Left lung (tissue), 10 donors: ENCODE measurements around the gene SCAMP4. TPM values are rescaled to one million over a fixed set of nuclear protein-coding genes. Genes with fewer than 3 reads are reported as not detected.

Source experiments
- ATAC-seq: fragments of 200-7000 bp; cut with Tn5 transposase; one replicate; pipeline ENCODE4 v1.9.1; 2020; ENCODE audit warnings: moderate library complexity
- DNase-seq, 4 donors: peaks; one replicate each; pipeline ENCODE4 v3.0.0-alpha.2; 2013 to 2020
- H3K27ac ChIP-seq, 2 donors: fragments of 200-600 bp; sonication (generic) in 1 of 2; one replicate each; pipeline versions ENCODE4 v1.5.0 to v1.8.0; 2020 to 2021
- H3K27me3 ChIP-seq, 2 donors: fragments of 200-600 bp; sonication (generic) in 1 of 2; one replicate each; pipeline versions ENCODE4 v1.5.0 to v1.8.0; 2020 to 2021
- H3K36me3 ChIP-seq, 2 donors: fragments of 200-600 bp; sonication (generic) in 1 of 2; one replicate each; pipeline versions ENCODE4 v1.5.0 to v1.8.0; 2020 to 2021
- H3K4me1 ChIP-seq, 2 donors: fragments of 200-600 bp; one replicate each; pipeline ENCODE4 v1.8.0; 2021
- H3K4me3 ChIP-seq, 2 donors: fragments of 200-600 bp; sonication (generic) in 1 of 2; one replicate each; pipeline versions ENCODE4 v1.5.0 to v1.8.0; 2020 to 2021; ENCODE audit warnings: mild to moderate bottlenecking in 1 of 2
- H3K9me3 ChIP-seq, 2 donors: fragments of 200-600 bp; sonication (generic) in 1 of 2; one replicate each; pipeline versions ENCODE4 v1.5.0 to v1.8.0; 2020 to 2021
- intact Hi-C, 2 donors: fragments of 100-400 bp; cut with DNase I; formaldehyde crosslinking; loops; one replicate each; pipeline versions ENCODE4 v1.11.2 to v1.14.2; 2022
- polyA plus RNA-seq, 6 donors: library from polyadenylated mRNA; unstranded; fragments of 120-200 nt; gene quantifications; one replicate each; pipeline ENCODE4 v1.2.1, GENCODE V29; 2013; ENCODE audit not compliant: insufficient read length in 6 of 6
- total RNA-seq, 2 donors: library from RNA; stranded (reverse); fragmentation: NEBNext Ultra II Directional; extraction: Animal tissue kit (Norgen Biotek cat#: 25700); gene quantifications; one replicate each; pipeline ENCODE4 v1.2.1, GENCODE V29; 2021
- TF ChIP-seq, protein P1 (sequence below), 2 donors: fragments of 200-600 bp; sonication (generic) in 1 of 2; IDR thresholded peaks; one replicate each; pipeline versions ENCODE4 v1.5.0 to v1.8.0; 2021; ENCODE audit warnings: antibody characterized with exemption in 2 of 2
- donor health status: DM: no; HTN: yes; CAD: no.
- donor health status: DM: no; HTN: no; CAD: no.

Gene SCAMP4
- total and polyA plus RNA-seq, 8 donors = 54.5 to 86.6 (median 70.1) TPM

GRCh38 chr19:1957562-1958248, 52.5 kb downstream of the SCAMP4 start:
- Histone ChIP-seq H3K9me3 (no peaks in the 10 kb centered on the region), H3K27me3 (no peaks in the 10 kb centered on the region), H3K4me3 (no peak overlapping the region), H3K4me1 (peaks cover 0 to 12% of the 10 kb centered on the region in 2 donors), H3K36me3 (peaks cover 0 to 29% of the 10 kb centered on the region in 2 donors), H3K27ac (no peak overlapping the region)
- TF ChIP-seq, protein P1, sequence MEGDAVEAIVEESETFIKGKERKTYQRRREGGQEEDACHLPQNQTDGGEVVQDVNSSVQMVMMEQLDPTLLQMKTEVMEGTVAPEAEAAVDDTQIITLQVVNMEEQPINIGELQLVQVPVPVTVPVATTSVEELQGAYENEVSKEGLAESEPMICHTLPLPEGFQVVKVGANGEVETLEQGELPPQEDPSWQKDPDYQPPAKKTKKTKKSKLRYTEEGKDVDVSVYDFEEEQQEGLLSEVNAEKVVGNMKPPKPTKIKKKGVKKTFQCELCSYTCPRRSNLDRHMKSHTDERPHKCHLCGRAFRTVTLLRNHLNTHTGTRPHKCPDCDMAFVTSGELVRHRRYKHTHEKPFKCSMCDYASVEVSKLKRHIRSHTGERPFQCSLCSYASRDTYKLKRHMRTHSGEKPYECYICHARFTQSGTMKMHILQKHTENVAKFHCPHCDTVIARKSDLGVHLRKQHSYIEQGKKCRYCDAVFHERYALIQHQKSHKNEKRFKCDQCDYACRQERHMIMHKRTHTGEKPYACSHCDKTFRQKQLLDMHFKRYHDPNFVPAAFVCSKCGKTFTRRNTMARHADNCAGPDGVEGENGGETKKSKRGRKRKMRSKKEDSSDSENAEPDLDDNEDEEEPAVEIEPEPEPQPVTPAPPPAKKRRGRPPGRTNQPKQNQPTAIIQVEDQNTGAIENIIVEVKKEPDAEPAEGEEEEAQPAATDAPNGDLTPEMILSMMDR (IDR thresholded peaks at IDR 0.05) = no peak
- intact Hi-C loops = no loop called here
- ATAC-seq (no peak), DNase-seq (peak in 1 of 4 donors; percentile 68)

DNA sequence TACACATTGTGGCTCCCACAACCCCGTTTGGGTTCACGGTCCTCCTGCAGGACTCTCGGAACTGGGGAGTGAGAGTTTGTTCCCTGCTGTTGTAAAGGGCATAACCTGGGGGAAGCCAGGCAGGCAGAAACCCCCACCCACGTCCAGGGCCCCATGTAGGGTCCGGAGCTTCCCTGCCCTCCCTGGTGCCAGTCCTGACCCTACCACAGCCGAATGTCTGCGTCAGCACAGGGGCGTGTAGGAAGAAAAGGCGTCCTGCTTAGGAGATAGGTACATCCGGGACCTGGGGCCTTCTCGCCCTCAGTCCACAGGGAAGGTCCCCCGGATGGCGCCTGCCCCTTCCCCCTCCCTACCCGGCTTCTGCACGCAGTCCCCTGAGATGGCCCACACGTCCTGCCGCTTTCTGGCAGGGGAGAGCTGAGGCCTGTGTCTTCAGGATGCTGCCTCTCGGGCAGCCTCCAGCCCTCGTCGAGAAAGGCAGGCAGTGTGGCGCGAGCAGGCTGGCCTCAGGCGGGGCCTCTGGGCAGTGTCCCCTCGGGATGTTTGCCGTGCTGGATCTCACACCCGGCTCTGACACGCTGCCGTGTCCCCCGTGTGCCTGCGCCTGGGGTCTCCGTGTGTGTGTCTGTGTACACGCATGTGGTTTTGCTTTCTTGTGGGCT, 54.9 kb downstream of the SCAMP4 start:
- intact Hi-C loops = no loop called here
- TF ChIP-seq, protein P1 (IDR thresholded peaks at IDR 0.05) = no peak
- no peak overlapping the region for H3K27ac ChIP-seq
- no peaks in the 10 kb centered on the region for H3K9me3 ChIP-seq
- DNase-seq (no peak), ATAC-seq (no peak)
- H3K4me3 ChIP-seq = no peak overlapping the region
- peaks cover 0 to 6% of the 10 kb centered on the region in 2 donors for H3K4me1 ChIP-seq
- H3K36me3 ChIP-seq = peaks cover 0 to 13% of the 10 kb centered on the region in 2 donors
- no peaks in the 10 kb centered on the region for H3K27me3 ChIP-seq

DNA sequence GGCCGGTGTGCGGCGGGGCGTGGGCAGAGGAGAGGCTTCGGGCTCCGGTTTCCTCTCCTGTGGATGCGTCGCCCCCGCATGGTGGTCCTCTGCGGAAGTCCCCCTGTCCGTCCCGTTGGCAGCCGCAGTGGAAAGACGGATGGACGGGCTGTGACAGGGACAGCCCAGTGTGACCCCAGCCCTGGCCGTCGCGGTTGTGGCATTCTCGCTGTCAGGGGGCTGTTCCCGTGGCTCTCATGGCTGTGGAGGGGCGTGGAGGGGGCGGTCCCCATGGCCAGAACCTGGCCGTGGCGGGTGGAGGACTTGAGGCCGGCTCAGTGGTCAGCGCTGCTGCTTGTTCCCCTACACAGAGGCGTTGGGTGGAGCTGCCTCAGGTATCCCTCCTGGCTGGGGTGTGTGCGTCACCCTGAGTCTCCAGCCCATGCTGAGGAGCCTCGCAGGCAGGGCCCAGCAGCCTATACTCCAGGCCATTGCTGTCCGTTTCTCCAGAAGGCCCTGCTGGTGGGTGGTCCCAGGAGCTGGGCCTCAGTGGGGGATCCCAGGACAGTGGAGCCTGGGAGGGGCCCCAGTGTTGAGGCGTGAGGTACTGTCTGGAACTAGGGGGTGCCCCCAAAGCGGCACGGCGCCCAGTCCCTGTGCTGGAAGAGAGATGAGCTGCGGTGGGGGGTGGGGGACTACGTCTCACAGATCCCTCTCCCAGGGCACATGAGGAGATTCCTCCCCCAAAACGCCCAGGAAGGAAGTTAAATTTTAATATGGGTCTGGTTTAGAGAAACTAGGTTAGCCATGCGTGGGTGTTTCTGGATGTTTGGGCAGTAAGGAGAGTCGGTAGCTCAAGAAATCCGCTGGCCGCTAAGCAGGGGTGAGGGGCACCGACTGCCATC, 56.0 kb downstream of the SCAMP4 start:
- ATAC-seq (no peak), DNase-seq (peak in 1 of 4 donors; percentile 76)
- H3K4me1 ChIP-seq = no peaks in the 10 kb centered on the region
- TF ChIP-seq, protein P1 (IDR thresholded peaks at IDR 0.05) = no peak
- intact Hi-C loops = no loop called here
- no peaks in the 10 kb centered on the region for H3K27me3 ChIP-seq
- H3K9me3 ChIP-seq = no peaks in the 10 kb centered on the region
- H3K36me3 ChIP-seq = peaks cover 0 to 11% of the 10 kb centered on the region in 2 donors
- no peak overlapping the region for H3K4me3 ChIP-seq
- no peak overlapping the region for H3K27ac ChIP-seq

- peak in 1 of 4 donors; percentile 78 for DNase-seq
- ATAC-seq = no peak
- TF ChIP-seq, protein P1 (IDR thresholded peaks at IDR 0.05) = no peak
- Histone ChIP-seq H3K27ac (no peak overlapping the region), H3K4me3 (no peak overlapping the region), H3K4me1 (no peaks in the 10 kb centered on the region), H3K27me3 (no peaks in the 10 kb centered on the region), H3K9me3 (no peaks in the 10 kb centered on the region), H3K36me3 (peaks cover 0 to 11% of the 10 kb centered on the region in 2 donors)
- intact Hi-C loops = no loop called here
These were observed 57.5 kb downstream of the SCAMP4 start for GRCh38 chr19:1962674-1963073.
